IMR-90 (cell line): ENCODE data around the gene MAN2A1. TPM values are rescaled to one million over a fixed set of nuclear protein-coding genes. Genes with fewer than 3 reads are reported as not detected.

Experiments used
- ATAC-seq: fragments of 200-7000 bp; cut with Tn5 transposase; 2 replicates; pipeline ENCODE4 v1.9.1; 2020; ENCODE audit warnings: low read depth, mild to moderate bottlenecking, moderate library complexity
- BruUV-seq: library from RNA; stranded (reverse); fragments of 400-500 nt; replicated peaks from 2 replicates; lab custom pipeline; 2021; lab: Mats Ljungman, UMichigan
- CTCF ChIA-PET: fragments of 300-600 bp; formaldehyde crosslinking; extraction: SDS; loops from one replicate; lab custom pipeline; 2021; ENCODE audit warnings: antibody characterized with exemption; lab: Yijun Ruan, JAX
- POLR2A ChIA-PET: fragments of 300-600 bp; sonication (Branson Sonifier 250); formaldehyde crosslinking; loops from one replicate; lab custom pipeline; 2022; ENCODE audit warnings: antibody characterized with exemption; ENCODE audit not compliant: unreplicated experiment; lab: Charles Lee
- DNase-seq: peaks from one replicate; pipeline ENCODE4 v3.0.0; 2013
- H2AFZ ChIP-seq: replicated peaks from 2 replicates; pipeline ENCODE3; 2013; ENCODE audit warnings: low read length, mild to moderate bottlenecking; ENCODE audit not compliant: poor library complexity
- H2AK5ac ChIP-seq: 2 replicates; pipeline ENCODE4 v1.6.1; 2013; ENCODE audit warnings: low read depth, low read length, inconsistent platforms
- H2AK9ac ChIP-seq: replicated peaks from 2 replicates; pipeline ENCODE3; 2013; ENCODE audit warnings: mild to moderate bottlenecking, low read depth, low read length, moderate library complexity; ENCODE audit not compliant: poor library complexity
- H2BK120ac ChIP-seq: 2 replicates; pipeline ENCODE4 v1.6.1; 2013; ENCODE audit warnings: low read depth, low read length, inconsistent platforms
- H2BK15ac ChIP-seq: 3 replicates; pipeline ENCODE4 v1.6.1; 2013; ENCODE audit warnings: low read depth, low read length, inconsistent platforms
- H2BK20ac ChIP-seq: 2 replicates; pipeline ENCODE4 v1.6.1; 2013; ENCODE audit warnings: low read depth, mild to moderate bottlenecking, inconsistent platforms, low read length, moderate library complexity
- H2BK5ac ChIP-seq: 2 replicates; pipeline ENCODE4 v1.6.1; 2013; ENCODE audit warnings: mild to moderate bottlenecking, low read depth, low read length, inconsistent platforms; ENCODE audit not compliant: poor library complexity, severe bottlenecking
- H3K14ac ChIP-seq: replicated peaks from 2 replicates; pipeline ENCODE4 v1.6.1; 2013; ENCODE audit warnings: low read depth, low read length, inconsistent platforms
- H3K18ac ChIP-seq: 2 replicates; pipeline ENCODE4 v1.6.1; 2013; ENCODE audit warnings: low read depth, low read length, control low read depth
- H3K23ac ChIP-seq: 2 replicates; pipeline ENCODE4 v1.6.1; 2013; ENCODE audit warnings: low read depth, low read length, inconsistent platforms
- H3K27ac ChIP-seq: 2 replicates; pipeline ENCODE4 v1.5.1; 2013; ENCODE audit warnings: mild to moderate bottlenecking, control low read depth, low read length; ENCODE audit not compliant: insufficient read depth
- H3K27me3 ChIP-seq: 2 replicates; pipeline ENCODE4 v1.6.1; 2013; ENCODE audit warnings: low read length; ENCODE audit not compliant: control insufficient read depth, insufficient read depth
- H3K36me3 ChIP-seq: 2 replicates; pipeline ENCODE4 v1.6.1; 2013; ENCODE audit warnings: low read length, mixed read lengths; ENCODE audit not compliant: control insufficient read depth, insufficient read depth
- H3K4ac ChIP-seq: 2 replicates; pipeline ENCODE4 v1.6.1; 2013; ENCODE audit warnings: low read depth, low read length, inconsistent platforms
- H3K4me1 ChIP-seq: 2 replicates; pipeline ENCODE4 v1.6.1; 2013; ENCODE audit warnings: low read length, mixed read lengths; ENCODE audit not compliant: control insufficient read depth, insufficient read depth
- H3K4me2 ChIP-seq: 2 replicates; pipeline ENCODE4 v1.6.1; 2013; ENCODE audit warnings: low read depth, mild to moderate bottlenecking, control low read depth, low read length, moderate library complexity
- H3K4me3 ChIP-seq: 2 replicates; pipeline ENCODE4 v1.5.1; 2013; ENCODE audit warnings: low read depth, mild to moderate bottlenecking, control low read depth, low read length, moderate library complexity; ENCODE audit not compliant: insufficient read depth
- H3K56ac ChIP-seq: 2 replicates; pipeline ENCODE4 v1.6.1; 2013; ENCODE audit warnings: low read length, inconsistent platforms; ENCODE audit not compliant: insufficient read depth; ENCODE audit errors: extremely low read depth
- H3K79me1 ChIP-seq, 2 experiments: 2 replicates each; pipeline ENCODE4 v1.6.1; 2013; ENCODE audit warnings: low read length in 2 of 2, inconsistent platforms in 1 of 2, low read depth in 1 of 2
- H3K9ac ChIP-seq: 2 replicates; pipeline ENCODE4 v1.6.1; 2013; ENCODE audit warnings: low read depth, low read length, control low read depth
- H3K9me1 ChIP-seq: 2 replicates; pipeline ENCODE4 v1.6.1; 2013; ENCODE audit warnings: low read length, inconsistent platforms; ENCODE audit not compliant: insufficient read depth
- H3K9me3 ChIP-seq: 2 replicates; pipeline ENCODE4 v1.6.1; 2013; ENCODE audit warnings: low read length; ENCODE audit not compliant: control insufficient read depth, insufficient read depth
- H4K20me1 ChIP-seq: 2 replicates; pipeline ENCODE4 v1.6.1; 2013; ENCODE audit warnings: low read length, inconsistent platforms; ENCODE audit not compliant: insufficient read depth
- H4K5ac ChIP-seq: 2 replicates; pipeline ENCODE4 v1.6.1; 2013; ENCODE audit warnings: mild to moderate bottlenecking, low read depth, low read length, control low read depth
- H4K8ac ChIP-seq, 2 experiments: 2 replicates each; pipeline ENCODE4 v1.6.1; 2013; ENCODE audit warnings: low read depth in 2 of 2, low read length in 2 of 2, control low read depth in 1 of 2, inconsistent platforms in 1 of 2
- H4K91ac ChIP-seq: 2 replicates; pipeline ENCODE4 v1.6.1; 2013; ENCODE audit warnings: low read depth, low read length, inconsistent platforms; ENCODE audit not compliant: insufficient read depth
- BHLHE40 ChIP-seq: fragments of 150-350 bp; IDR thresholded peaks from 2 replicates; pipeline ENCODE4 v1.6.1; 2016; ENCODE audit warnings: mild to moderate bottlenecking, low read depth, low read length
- CEBPB ChIP-seq: IDR thresholded peaks from 2 replicates; pipeline ENCODE4 v1.6.1; 2012; ENCODE audit warnings: low read depth, low read length, improper control_type of control experiment
- CHD1 ChIP-seq: IDR thresholded peaks from 2 replicates; pipeline ENCODE4 v1.6.1; 2012; ENCODE audit warnings: low read depth, low read length, improper control_type of control experiment
- FOS ChIP-seq: fragments of 150-350 bp; IDR thresholded peaks from 2 replicates; pipeline ENCODE4 v1.6.1; 2016; ENCODE audit warnings: low read depth, low read length
- MAFK ChIP-seq: IDR thresholded peaks from 2 replicates; pipeline ENCODE4 v1.6.1; 2012; ENCODE audit warnings: low read depth, low read length, improper control_type of control experiment
- MAZ ChIP-seq: IDR thresholded peaks from 2 replicates; pipeline ENCODE4 v1.6.1; 2012; ENCODE audit warnings: low read depth, mild to moderate bottlenecking, low read length, improper control_type of control experiment, moderate library complexity, borderline replicate concordance
- MXI1 ChIP-seq: IDR thresholded peaks from 2 replicates; pipeline ENCODE4 v1.6.1; 2012; ENCODE audit warnings: low read depth, mild to moderate bottlenecking, low read length, moderate library complexity, borderline replicate concordance
- NFE2L2 ChIP-seq: fragments of 150-350 bp; IDR thresholded peaks from 2 replicates; pipeline ENCODE4 v1.6.1; 2016; ENCODE audit warnings: low read depth, mild to moderate bottlenecking, low read length
- POLR2A ChIP-seq: IDR thresholded peaks from 2 replicates; pipeline ENCODE4 v1.6.1; 2012; ENCODE audit warnings: mild to moderate bottlenecking, low read depth, low read length
- RAD21 ChIP-seq: IDR thresholded peaks from 2 replicates; pipeline ENCODE4 v1.6.1; 2012; ENCODE audit warnings: low read length, improper control_type of control experiment
- RCOR1 ChIP-seq: IDR thresholded peaks from 2 replicates; pipeline ENCODE4 v1.6.1; 2012; ENCODE audit warnings: mild to moderate bottlenecking, low read length, improper control_type of control experiment; ENCODE audit not compliant: insufficient replicate concordance
- RFX5 ChIP-seq: IDR thresholded peaks from 2 replicates; pipeline ENCODE4 v1.8.0; 2012; ENCODE audit warnings: low read depth, mild to moderate bottlenecking, low read length, moderate library complexity
- SMC3 ChIP-seq: fragments of 150-350 bp; IDR thresholded peaks from 2 replicates; pipeline ENCODE4 v1.6.1; 2016; ENCODE audit warnings: low read depth, mild to moderate bottlenecking, antibody characterized with exemption, low read length, moderate library complexity
- WGBS, 2 experiments: methylation state at CpG; one replicate each; pipeline versions ENCODE4 v1.1.5 to v1.1.7; 2013; ENCODE audit warnings: missing lambda C conversion rate in 2 of 2; ENCODE audit not compliant: insufficient read length in 1 of 2; ENCODE audit errors: extremely low coverage in 2 of 2; 5-methylcytosine and 5-hydroxymethylcytosine counted together
- dilution Hi-C: fragments of 300-500 bp; cut with HindIII; formaldehyde crosslinking; loops from one replicate; pipeline ENCODE4 v1.14.3; 2018; ENCODE audit warnings: low sequenced_read_pairs; ENCODE audit not compliant: unreplicated experiment
- in situ Hi-C: fragments of 300-500 bp; cut with MboI; formaldehyde crosslinking; loops from 3 replicates; pipeline ENCODE4 v1.14.3; 2019; ENCODE audit warnings: low sequenced_read_pairs, inconsistent platforms, mixed read lengths
- intact Hi-C: fragments of 100-400 bp; cut with micrococcal nuclease; formaldehyde crosslinking; loops from 2 replicates; pipeline ENCODE4 v1.10.0; 2022
- polyA plus RNA-seq, 3 experiments: library from polyadenylated mRNA; depleted of rRNA; stranded (reverse); fragments of >200 nt; gene quantifications; 2 replicates each; pipeline ENCODE4 v1.2.3, GENCODE V29; 2012; ENCODE audit warnings: low replicate concordance in 1 of 3
- total RNA-seq: library from RNA; depleted of rRNA; stranded (reverse); fragments of >200 nt; gene quantifications from 2 replicates; pipeline ENCODE4 v1.2.3, GENCODE V29; 2012
- TF ChIP-seq, protein P1 (sequence below): conservative IDR thresholded peaks from 2 replicates; pipeline ENCODE4 v1.5.1; 2012; ENCODE audit warnings: mild to moderate bottlenecking, low read depth, low read length, improper control_type of control experiment
- TF ChIP-seq, protein P2 (sequence below): fragments of 150-350 bp; IDR thresholded peaks from 2 replicates; pipeline ENCODE4 v1.6.1; 2017; ENCODE audit warnings: mild to moderate bottlenecking, antibody characterized with exemption, low read length, low read depth
- TF ChIP-seq, protein P3 (sequence below): fragments of 150-350 bp; IDR thresholded peaks from 2 replicates; pipeline ENCODE4 v1.6.1; 2016; ENCODE audit warnings: low read depth, mild to moderate bottlenecking, low read length, moderate library complexity, borderline replicate concordance

MAN2A1 gene
- total and polyA plus RNA-seq, 2 of the 4 experiments (the other 2 are of a cell fraction): 16.4 to 29.6 TPM

DNA sequence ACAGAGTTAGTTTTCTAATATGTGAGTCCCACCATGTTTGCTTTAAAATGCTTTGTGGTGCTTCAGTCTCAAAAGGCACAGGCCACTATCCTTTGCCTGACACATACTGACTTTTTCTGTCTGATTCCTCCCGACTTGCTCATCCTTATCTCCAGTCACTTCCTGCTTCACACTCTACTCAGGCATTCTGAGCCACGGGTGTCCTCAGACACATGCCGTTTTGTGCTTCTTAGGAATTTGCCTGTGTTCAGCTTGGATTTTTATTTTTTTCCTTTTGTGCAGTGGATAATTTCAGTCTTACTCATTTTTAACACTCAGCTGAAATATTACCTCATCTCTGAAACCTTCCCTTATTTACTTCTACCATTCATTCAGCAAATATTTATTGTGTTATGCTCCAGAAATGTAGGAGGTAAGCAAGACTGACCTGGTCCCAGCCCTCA lies 54.1 kb downstream of the MAN2A1 start:
- Histone ChIP-seq H3K4me3 (no peak overlapping the region), H3K27me3 (no peaks in the 10 kb centered on the region), H3K9me1 (peaks cover 9% of the 10 kb centered on the region), H2AFZ (peak overlapping the region; percentile 46), H3K18ac (peak overlapping the region; percentile 98), H3K36me3 (no peaks in the 10 kb centered on the region), H4K8ac (peak overlapping the region; percentile 64 to 93), H3K27ac (peak overlapping the region; percentile 88), H4K5ac (peak overlapping the region; percentile 93), H3K14ac (peak overlapping the region; percentile 92), H3K23ac (peak overlapping the region; percentile 94), H2BK20ac (peak overlapping the region; percentile 97), H3K4me1 (peaks cover 22% of the 10 kb centered on the region), H3K56ac (peak overlapping the region; percentile 91), H4K20me1 (no peaks in the 10 kb centered on the region), H3K4me2 (peak overlapping the region; percentile 59), H2AK9ac (peak overlapping the region; percentile 34), H3K4ac (peak overlapping the region; percentile 94), H2BK120ac (peak overlapping the region; percentile 97), H2AK5ac (peak overlapping the region; percentile 94), H2BK15ac (peak overlapping the region; percentile 74; the same call in 2 of the 3 replicates), H3K9ac (peak overlapping the region; percentile 44; the same call in 1 of the 2 replicates), H2BK5ac (peak overlapping the region; percentile 97), H3K9me3 (no peaks in the 10 kb centered on the region), H4K91ac (peak overlapping the region; percentile 93), H3K79me1 (peaks cover 14 to 33% of the 10 kb centered on the region in 2 experiments)
- POLR2A ChIA-PET: no interaction called here
- no peak for TF ChIP-seq SMC3
- TF ChIP-seq, protein P1, sequence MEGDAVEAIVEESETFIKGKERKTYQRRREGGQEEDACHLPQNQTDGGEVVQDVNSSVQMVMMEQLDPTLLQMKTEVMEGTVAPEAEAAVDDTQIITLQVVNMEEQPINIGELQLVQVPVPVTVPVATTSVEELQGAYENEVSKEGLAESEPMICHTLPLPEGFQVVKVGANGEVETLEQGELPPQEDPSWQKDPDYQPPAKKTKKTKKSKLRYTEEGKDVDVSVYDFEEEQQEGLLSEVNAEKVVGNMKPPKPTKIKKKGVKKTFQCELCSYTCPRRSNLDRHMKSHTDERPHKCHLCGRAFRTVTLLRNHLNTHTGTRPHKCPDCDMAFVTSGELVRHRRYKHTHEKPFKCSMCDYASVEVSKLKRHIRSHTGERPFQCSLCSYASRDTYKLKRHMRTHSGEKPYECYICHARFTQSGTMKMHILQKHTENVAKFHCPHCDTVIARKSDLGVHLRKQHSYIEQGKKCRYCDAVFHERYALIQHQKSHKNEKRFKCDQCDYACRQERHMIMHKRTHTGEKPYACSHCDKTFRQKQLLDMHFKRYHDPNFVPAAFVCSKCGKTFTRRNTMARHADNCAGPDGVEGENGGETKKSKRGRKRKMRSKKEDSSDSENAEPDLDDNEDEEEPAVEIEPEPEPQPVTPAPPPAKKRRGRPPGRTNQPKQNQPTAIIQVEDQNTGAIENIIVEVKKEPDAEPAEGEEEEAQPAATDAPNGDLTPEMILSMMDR: no peak
- TF ChIP-seq NFE2L2: no peak
- no peak for TF ChIP-seq POLR2A
- TF ChIP-seq, protein P2, sequence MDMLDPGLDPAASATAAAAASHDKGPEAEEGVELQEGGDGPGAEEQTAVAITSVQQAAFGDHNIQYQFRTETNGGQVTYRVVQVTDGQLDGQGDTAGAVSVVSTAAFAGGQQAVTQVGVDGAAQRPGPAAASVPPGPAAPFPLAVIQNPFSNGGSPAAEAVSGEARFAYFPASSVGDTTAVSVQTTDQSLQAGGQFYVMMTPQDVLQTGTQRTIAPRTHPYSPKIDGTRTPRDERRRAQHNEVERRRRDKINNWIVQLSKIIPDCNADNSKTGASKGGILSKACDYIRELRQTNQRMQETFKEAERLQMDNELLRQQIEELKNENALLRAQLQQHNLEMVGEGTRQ: no peak
- TF ChIP-seq RCOR1: no peak
- TF ChIP-seq RFX5: no peak
- TF ChIP-seq BHLHE40: peak; percentile 98
- TF ChIP-seq CEBPB: peak; percentile 69
- TF ChIP-seq, protein P3, sequence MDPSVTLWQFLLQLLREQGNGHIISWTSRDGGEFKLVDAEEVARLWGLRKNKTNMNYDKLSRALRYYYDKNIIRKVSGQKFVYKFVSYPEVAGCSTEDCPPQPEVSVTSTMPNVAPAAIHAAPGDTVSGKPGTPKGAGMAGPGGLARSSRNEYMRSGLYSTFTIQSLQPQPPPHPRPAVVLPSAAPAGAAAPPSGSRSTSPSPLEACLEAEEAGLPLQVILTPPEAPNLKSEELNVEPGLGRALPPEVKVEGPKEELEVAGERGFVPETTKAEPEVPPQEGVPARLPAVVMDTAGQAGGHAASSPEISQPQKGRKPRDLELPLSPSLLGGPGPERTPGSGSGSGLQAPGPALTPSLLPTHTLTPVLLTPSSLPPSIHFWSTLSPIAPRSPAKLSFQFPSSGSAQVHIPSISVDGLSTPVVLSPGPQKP: no peak
- TF ChIP-seq FOS: peak; percentile 67
- TF ChIP-seq MAZ: no peak
- no peak for TF ChIP-seq CHD1
- no peak for TF ChIP-seq RAD21
- peak; percentile 57 for TF ChIP-seq MAFK
- no peak for TF ChIP-seq MXI1
- BruUV-seq: no TSS peak
- peak; percentile 95 for DNase-seq
- ATAC-seq: peak; percentile 85
- CTCF ChIA-PET: interaction anchor here (1.4 kb wide), 1 partner anchor 19 kb away, joined by 3 read pairs; no protein-coding TSS in a partner anchor
- intact Hi-C loops (loop anchor here (2.0 kb wide), 1 partner anchor 53 kb away; no protein-coding TSS in a partner anchor), dilution Hi-C loops (no loop called here), in situ Hi-C loops (no loop called here)
- WGBS, 2 experiments: no CpG with 5 or more reads among the region's 3 CpGs
